ENCODE results near the gene PRKAA2.

The PRKAA2 gene

GRCh38 chr1:56645677-56646305 is 677 bp downstream of the PRKAA2 start:
- no peak for DNase-seq (ENCODE audit: low read depth, low spot score)
- Histone ChIP-seq H3K9me3 (ENCODE audit: low read depth, low read length) (no peaks in the 10 kb centered on the region), H3K36me3 (ENCODE audit: insufficient read depth, low read length) (no peaks in the 10 kb centered on the region), H3K27ac (no peak overlapping the region), H3K4me3 (peak overlapping the region; percentile 75), H3K9ac (ENCODE audit: insufficient read length) (no peak overlapping the region)
- TF ChIP-seq FOXP2 (optimal IDR thresholded peaks at IDR 0.05; ENCODE audit: control extremely low read depth, extremely low read length, insufficient read depth) (no peak), EZH2 (IDR thresholded peaks at IDR 0.05) (no peak), POLR2AphosphoS5 (IDR thresholded peaks at IDR 0.05; ENCODE audit: borderline replicate concordance, low read depth, low read length) (no peak)

- Histone ChIP-seq H3K27ac (no peak overlapping the region), H3K9ac (ENCODE audit: insufficient read length) (no peak overlapping the region), H3K36me3 (ENCODE audit: insufficient read depth, low read length) (no peaks in the 10 kb centered on the region), H3K9me3 (ENCODE audit: low read depth, low read length) (no peaks in the 10 kb centered on the region), H3K4me3 (no peak overlapping the region)
- DNase-seq (ENCODE audit: low read depth, low spot score), result no peak
- TF ChIP-seq POLR2AphosphoS5 (IDR thresholded peaks at IDR 0.05; ENCODE audit: borderline replicate concordance, low read depth, low read length) (no peak), EZH2 (IDR thresholded peaks at IDR 0.05) (no peak), FOXP2 (optimal IDR thresholded peaks at IDR 0.05; ENCODE audit: control extremely low read depth, extremely low read length, insufficient read depth) (no peak)
These were observed 1.5 kb downstream of the PRKAA2 start for GRCh38 chr1:56646611-56647010.

DNA sequence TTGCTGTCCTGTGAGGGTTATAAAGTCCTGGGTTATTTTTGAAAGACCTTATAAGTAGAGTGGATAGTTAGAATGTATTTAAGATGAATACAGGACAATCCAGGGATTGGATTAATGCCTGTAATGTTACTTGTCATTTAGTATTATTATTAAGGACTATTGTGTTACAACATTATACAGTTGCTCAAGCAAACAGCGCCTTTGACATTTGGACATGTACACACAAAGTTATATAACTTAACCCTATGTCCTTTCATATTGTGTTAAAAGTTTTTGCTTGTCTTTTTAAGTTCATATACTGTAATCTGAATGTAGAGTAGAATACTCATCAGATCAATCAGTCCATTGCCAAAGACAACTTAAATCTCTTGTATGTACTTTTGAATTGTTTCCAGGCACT is 2.0 kb downstream of the PRKAA2 start:
- Histone ChIP-seq H3K4me3 (no peak overlapping the region), H3K27ac (no peak overlapping the region), H3K9me3 (ENCODE audit: low read depth, low read length) (no peaks in the 10 kb centered on the region), H3K36me3 (ENCODE audit: insufficient read depth, low read length) (no peaks in the 10 kb centered on the region), H3K9ac (ENCODE audit: insufficient read length) (no peak overlapping the region)
- no peak for TF ChIP-seq EZH2 (IDR thresholded peaks at IDR 0.05)
- no peak for TF ChIP-seq POLR2AphosphoS5 (IDR thresholded peaks at IDR 0.05; ENCODE audit: borderline replicate concordance, low read depth, low read length)
- TF ChIP-seq FOXP2 (optimal IDR thresholded peaks at IDR 0.05; ENCODE audit: control extremely low read depth, extremely low read length, insufficient read depth), result no peak
- no peak for DNase-seq (ENCODE audit: low read depth, low spot score)

- no peak for DNase-seq (ENCODE audit: low read depth, low spot score)
These were observed 3.4 kb downstream of the PRKAA2 start for GRCh38 chr1:56648546-56648945.

DNA sequence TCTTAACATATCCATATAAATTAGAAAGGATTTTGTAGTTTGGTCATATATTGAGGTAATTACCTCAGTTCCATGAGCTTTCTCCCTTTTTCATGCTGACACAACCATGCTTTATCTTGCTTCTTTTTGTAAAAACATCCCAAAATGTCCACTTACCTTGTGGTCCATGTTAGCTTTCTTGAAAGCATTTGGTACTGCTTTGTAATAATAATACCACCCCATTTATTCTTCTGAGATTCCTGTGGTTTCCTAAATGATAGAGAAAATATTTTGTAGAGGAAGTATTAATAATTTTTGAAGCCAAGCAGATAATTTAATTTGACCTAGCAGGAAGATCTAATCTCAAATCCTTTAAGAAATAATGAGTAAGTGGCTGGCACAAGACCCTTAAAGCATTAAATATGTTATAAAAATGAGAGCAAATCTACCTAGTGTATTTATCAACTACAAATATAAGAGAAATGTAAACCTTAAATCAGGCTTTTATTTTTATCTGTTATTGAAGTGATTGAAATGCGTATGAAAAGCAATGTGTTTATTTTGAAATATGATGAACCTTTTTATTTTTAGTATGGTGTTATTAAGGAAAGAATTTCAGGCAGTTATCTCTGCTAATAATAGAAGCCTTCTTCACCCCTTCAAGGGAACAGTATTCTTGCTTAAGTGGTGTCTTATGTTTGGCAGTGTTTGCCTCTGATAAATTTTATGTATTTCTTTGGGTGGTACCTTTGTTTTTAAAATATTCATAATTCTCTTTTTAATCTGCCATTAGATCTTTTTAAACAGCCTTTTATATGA is 9.2 kb downstream of the PRKAA2 start:
- Histone ChIP-seq H3K36me3 (ENCODE audit: insufficient read depth, low read length) (no peaks in the 10 kb centered on the region), H3K27ac (no peak overlapping the region), H3K4me3 (no peak overlapping the region), H3K9ac (ENCODE audit: insufficient read length) (no peak overlapping the region), H3K9me3 (ENCODE audit: low read depth, low read length) (no peaks in the 10 kb centered on the region)
- TF ChIP-seq POLR2AphosphoS5 (IDR thresholded peaks at IDR 0.05; ENCODE audit: borderline replicate concordance, low read depth, low read length) (no peak), EZH2 (IDR thresholded peaks at IDR 0.05) (no peak), FOXP2 (optimal IDR thresholded peaks at IDR 0.05; ENCODE audit: control extremely low read depth, extremely low read length, insufficient read depth) (no peak)
- no peak for DNase-seq (ENCODE audit: low read depth, low spot score)

More at GRCh38 chr1:56648546-56648945, 3.4 kb downstream of the PRKAA2 start:
- Histone ChIP-seq H3K9me3 (ENCODE audit: low read depth, low read length) (no peaks in the 10 kb centered on the region), H3K36me3 (ENCODE audit: insufficient read depth, low read length) (no peaks in the 10 kb centered on the region), H3K4me3 (no peak overlapping the region), H3K9ac (ENCODE audit: insufficient read length) (no peak overlapping the region), H3K27ac (no peak overlapping the region)
- TF ChIP-seq EZH2 (IDR thresholded peaks at IDR 0.05), result no peak
- no peak for TF ChIP-seq FOXP2 (optimal IDR thresholded peaks at IDR 0.05; ENCODE audit: control extremely low read depth, extremely low read length, insufficient read depth)
- TF ChIP-seq POLR2AphosphoS5 (IDR thresholded peaks at IDR 0.05; ENCODE audit: borderline replicate concordance, low read depth, low read length), result no peak

- no peak for DNase-seq (ENCODE audit: low read depth, low spot score)
These were observed 11.0 kb downstream of the PRKAA2 start for GRCh38 chr1:56655991-56656613.

DNA sequence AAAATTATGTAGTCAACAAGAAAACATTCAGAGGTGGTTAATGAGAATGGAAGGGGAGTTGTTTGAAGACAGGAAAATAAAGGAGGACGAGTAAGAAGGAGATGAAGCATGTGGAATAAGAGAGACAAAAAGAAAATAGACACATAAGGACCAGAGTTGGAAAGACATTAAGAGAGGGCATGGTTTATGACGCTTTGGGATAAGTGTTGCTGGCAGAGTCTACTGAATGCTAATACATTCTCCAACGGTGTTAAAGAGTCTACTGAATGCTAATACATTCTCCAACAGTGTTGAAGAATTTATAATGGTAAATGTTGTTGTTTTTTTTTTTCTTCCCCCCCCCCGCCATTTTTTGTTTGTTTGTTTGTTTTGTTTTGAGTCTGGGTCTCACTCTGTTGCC is 13.1 kb downstream of the PRKAA2 start:
- no peak for DNase-seq (ENCODE audit: low read depth, low spot score)
- TF ChIP-seq POLR2AphosphoS5 (IDR thresholded peaks at IDR 0.05; ENCODE audit: borderline replicate concordance, low read depth, low read length) (no peak), FOXP2 (optimal IDR thresholded peaks at IDR 0.05; ENCODE audit: control extremely low read depth, extremely low read length, insufficient read depth) (no peak), EZH2 (IDR thresholded peaks at IDR 0.05) (no peak)
- H3K9ac ChIP-seq (ENCODE audit: insufficient read length), result no peak overlapping the region
- no peaks in the 10 kb centered on the region for H3K36me3 ChIP-seq (ENCODE audit: insufficient read depth, low read length)
- no peaks in the 10 kb centered on the region for H3K9me3 ChIP-seq (ENCODE audit: low read depth, low read length)
- no peak overlapping the region for H3K4me3 ChIP-seq
- no peak overlapping the region for H3K27ac ChIP-seq

More at GRCh38 chr1:56655991-56656613, 11.0 kb downstream of the PRKAA2 start:
- no peak overlapping the region for H3K9ac ChIP-seq (ENCODE audit: insufficient read length)
- H3K4me3 ChIP-seq, result no peak overlapping the region
- H3K27ac ChIP-seq, result no peak overlapping the region
- no peaks in the 10 kb centered on the region for H3K9me3 ChIP-seq (ENCODE audit: low read depth, low read length)
- no peaks in the 10 kb centered on the region for H3K36me3 ChIP-seq (ENCODE audit: insufficient read depth, low read length)
- TF ChIP-seq EZH2 (IDR thresholded peaks at IDR 0.05) (no peak), POLR2AphosphoS5 (IDR thresholded peaks at IDR 0.05; ENCODE audit: borderline replicate concordance, low read depth, low read length) (no peak), FOXP2 (optimal IDR thresholded peaks at IDR 0.05; ENCODE audit: control extremely low read depth, extremely low read length, insufficient read depth) (no peak)

DNA sequence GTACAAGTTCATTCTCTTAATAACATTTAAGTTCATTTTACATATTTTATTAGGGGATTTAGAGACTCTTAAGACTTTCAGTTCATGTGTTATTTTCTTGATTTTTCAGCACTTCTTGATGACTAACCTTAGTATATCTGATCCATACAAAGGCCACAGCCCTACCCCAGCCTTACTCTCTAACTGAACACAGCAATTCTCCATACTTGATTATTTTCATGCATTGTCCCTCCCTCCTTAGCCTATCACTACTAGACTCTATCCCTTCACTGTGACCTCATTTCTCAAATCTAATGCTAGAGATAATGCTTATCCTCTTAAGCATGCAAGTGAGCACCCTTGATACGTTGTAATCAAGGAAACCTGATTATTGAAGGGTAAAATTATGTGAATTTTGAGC is 15.2 kb downstream of the PRKAA2 start:
- Histone ChIP-seq H3K9me3 (ENCODE audit: low read depth, low read length) (no peaks in the 10 kb centered on the region), H3K27ac (no peak overlapping the region), H3K4me3 (no peak overlapping the region), H3K36me3 (ENCODE audit: insufficient read depth, low read length) (no peaks in the 10 kb centered on the region), H3K9ac (ENCODE audit: insufficient read length) (no peak overlapping the region)
- no peak for TF ChIP-seq EZH2 (IDR thresholded peaks at IDR 0.05)
- TF ChIP-seq POLR2AphosphoS5 (IDR thresholded peaks at IDR 0.05; ENCODE audit: borderline replicate concordance, low read depth, low read length), result no peak
- TF ChIP-seq FOXP2 (optimal IDR thresholded peaks at IDR 0.05; ENCODE audit: control extremely low read depth, extremely low read length, insufficient read depth), result no peak
- DNase-seq (ENCODE audit: low read depth, low spot score), result no peak

All from SK-N-MC (cell line).